HG03095 (cell line): ENCODE data around the gene POU6F1.

ENCODE experiments used
- ATAC-seq: cut with Tn5 transposase; IDR thresholded peaks from one replicate; pipeline ENCODE4 v1.9.1; 2021; ENCODE audit warnings: moderate library complexity; ENCODE audit not compliant: unreplicated experiment

Gene POU6F1

DNA sequence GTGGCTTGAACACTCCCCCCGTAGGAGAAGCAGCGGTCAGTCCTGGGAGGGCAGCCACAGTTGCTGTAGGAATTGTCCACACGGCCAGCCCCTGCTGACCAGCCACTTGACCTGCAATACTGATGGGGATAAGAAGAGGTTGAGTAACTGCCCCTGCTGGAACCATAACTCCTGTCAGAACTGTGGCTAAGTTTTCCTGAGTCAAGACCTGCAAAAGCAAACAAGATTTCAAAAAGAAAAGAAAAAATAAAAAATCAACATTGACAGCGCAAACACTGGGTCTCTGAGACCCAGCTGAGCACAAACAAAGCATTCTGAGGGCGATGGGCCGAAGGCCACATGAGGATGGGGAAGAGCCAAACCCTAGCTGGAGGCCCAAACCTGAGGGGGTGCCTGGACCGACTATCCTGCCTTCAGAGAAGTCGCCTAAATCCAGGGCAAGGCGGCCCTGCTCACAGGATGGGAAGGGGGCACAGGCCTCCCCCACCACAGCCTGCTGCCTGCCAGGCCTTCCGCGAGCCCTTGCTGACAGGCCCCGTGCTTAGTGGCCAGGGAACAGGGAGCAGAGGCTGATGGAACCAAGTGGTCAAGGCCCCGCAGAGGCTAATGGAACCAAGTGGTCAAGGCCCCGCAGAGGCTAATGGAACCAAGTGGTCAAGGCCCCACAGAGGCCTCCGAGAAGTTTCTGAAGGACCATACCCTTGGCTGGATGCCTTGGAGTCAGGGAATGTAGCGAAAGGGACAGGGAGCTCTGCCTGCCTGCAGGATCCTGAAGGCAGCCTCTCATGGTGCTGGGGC, 19.1 kb downstream of the POU6F1 start:
- no peak for ATAC-seq

DNA sequence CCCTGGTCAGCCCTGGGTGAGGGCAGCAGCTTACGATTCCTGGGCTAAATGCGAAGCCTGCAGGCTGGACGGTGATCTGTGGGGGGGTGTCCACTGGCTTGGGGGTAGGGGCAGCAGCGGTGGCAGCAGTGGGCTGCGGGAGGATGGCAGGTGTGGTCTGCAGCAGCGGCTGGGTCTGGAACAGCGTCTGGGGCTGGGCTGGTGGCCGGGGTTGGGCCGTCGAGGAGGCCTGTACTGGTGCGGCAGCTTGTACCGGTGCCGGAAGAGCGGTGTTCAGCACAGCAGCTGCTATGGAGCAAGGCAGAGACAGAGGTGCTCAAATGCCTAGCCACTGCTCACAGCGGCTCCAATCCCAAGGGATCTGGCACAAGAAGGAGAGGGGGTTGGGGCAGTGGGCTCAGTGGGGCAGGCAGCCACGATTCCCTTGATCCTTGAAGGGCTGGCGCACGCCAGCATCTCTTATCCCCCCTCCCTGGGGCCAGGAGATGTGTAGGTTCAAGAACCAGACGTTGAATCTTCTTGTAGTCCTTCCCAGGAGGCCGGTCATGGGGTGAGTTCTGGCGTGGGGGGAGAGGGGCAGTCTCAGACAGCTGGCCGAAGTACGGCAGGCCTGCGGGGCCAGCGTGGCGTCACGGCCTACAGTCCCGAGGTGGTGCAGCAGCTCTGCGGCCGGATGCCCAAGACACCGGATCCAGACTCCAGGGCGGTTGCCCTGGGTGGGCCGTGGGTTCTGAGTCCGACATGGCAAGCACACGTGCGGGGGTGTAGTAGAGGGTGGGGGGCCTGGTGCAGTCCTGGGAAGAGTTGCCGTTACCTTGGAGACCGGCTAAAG, 19.9 kb downstream of the POU6F1 start:
- ATAC-seq: no peak

DNA sequence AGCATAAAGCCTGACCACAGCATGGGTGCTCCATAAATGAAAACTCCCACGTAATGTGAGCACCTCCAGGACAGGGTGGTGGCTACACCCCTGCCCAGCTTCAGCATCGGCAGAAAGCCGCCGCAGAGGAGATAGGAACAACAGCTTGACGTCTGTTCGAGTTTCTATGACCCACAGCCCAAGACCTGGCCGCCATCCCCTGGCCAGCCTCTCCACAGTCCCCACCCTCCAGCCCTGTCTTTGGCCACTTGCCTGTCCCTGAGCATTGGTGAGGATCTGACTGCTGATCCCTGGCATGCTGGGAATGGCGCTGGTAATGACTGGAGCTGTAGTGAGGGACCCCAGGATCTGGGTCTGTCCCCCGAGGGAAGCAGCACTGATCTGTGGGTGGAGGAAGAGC, 21.3 kb downstream of the POU6F1 start:
- no peak for ATAC-seq

DNA sequence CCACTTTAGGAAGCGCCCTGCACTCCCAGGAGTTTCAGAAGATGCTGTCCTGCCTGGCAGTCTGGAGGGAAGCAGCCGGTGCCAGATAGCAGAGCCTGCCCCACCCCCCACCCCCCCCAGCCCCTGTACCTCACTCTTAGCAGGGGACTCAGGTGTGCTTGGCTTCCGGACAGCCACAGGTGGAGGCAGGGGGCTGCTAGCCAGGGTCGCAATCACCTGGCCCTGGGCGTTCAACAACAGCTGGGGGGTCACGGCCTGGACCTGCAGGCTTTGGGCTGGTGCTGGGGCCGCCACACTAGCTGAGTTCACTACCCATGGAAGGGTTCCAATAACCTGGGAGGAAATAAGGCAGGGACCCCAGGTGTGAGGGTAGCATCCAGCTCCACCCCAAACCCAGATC, 22.0 kb downstream of the POU6F1 start:
- ATAC-seq: no peak

DNA sequence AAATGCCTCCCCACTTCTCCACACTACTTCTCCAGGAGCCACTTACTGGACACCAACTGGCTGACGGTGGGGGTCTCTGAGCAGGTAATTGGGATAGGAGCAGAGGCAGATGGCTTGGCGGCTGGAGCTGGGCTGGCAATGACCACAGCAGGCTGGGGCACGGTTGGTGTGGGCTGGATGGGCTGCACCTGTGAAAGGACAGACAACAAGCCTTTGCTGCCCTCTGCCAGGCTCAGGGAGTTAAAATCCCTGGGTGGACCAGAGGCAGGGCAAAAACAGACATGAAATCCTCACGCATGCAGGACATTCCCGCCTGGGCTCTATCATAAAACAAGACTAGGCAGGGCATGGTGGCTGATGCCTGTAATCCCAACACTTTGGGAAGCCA, 25.6 kb downstream of the POU6F1 start:
- no peak for ATAC-seq

DNA sequence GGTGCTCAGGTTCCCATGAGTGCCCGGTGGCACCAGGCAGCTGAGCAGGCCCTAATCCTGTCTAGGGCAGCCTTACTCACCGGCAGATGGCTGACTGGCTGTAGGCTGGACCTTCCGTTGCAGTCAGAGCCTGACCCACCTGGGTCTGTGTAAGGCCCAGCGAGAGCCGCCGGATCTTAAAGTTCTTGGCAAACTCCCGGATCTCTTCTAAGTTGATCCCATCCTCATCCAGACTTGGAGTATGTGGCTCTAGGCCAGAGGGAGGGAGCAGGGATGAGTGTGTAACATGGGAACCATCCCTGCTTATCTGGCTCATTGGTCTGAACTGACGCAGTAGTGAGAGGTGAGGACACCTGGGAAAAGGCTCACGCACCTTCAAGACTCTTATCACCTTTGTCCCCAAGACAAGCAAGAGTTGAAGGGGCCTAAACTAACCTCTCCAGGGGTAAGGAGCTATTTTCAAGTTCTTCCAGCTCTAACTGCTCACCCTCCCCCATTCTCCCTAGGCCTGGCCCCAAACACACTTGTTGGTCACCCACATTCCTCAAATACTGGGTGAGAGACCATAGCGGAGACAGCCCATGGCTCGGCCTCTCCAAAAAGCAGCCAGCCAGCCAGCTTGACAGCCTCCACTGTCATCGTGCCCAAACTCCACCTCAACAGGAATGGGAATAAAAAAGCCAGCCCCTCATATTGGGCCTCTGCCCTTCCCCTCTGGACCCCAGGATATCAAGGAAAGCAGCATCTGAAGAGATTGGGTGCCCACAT, 26.2 kb downstream of the POU6F1 start:
- ATAC-seq: no peak

DNA sequence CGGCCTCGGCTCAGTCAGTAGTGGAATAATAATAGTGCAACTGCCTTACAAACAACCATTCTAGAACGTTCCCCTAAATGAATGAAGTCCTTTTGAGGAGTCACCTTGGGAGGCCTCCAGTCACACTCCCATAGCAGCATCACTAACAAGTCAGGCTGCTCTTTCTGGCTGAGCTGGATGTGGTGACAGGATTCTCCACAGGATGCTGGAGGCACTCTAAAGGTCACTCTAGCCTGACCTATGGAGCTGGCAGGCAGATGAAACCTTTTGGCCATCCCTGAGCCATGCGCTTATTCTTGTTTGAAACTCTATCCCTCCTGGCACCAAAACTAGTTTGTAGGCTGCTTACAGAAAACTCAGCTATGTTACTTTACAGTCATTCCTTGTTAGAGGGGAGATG, 27.0 kb downstream of the POU6F1 start:
- no peak for ATAC-seq

DNA sequence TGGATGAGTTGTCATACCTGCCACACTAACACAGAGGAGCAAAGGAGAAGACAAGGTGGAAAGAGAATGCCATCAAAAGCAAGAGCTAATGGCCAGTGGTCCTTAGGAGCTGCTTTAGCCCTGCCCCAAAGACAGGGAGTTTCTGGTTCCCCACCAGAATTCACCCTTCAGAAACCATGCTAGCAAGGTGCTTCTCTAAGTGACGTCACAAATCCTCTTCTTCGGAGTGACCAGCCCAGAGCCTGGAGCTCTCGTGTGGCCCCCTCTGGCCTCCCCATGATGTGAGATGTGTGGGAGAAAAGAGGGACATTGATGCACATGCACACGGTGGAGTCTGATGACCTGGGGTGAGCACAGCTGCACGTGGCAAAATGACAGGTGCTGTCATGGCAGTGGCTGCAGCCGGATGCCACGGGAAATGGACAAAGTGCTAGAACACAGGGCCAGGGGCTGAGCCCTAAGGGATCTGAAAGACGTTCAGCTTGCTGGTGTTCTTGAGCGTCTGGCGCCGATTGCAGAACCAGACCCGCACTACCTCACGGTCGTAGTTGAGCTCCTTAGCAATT, 28.0 kb downstream of the POU6F1 start:
- ATAC-seq: no peak

DNA sequence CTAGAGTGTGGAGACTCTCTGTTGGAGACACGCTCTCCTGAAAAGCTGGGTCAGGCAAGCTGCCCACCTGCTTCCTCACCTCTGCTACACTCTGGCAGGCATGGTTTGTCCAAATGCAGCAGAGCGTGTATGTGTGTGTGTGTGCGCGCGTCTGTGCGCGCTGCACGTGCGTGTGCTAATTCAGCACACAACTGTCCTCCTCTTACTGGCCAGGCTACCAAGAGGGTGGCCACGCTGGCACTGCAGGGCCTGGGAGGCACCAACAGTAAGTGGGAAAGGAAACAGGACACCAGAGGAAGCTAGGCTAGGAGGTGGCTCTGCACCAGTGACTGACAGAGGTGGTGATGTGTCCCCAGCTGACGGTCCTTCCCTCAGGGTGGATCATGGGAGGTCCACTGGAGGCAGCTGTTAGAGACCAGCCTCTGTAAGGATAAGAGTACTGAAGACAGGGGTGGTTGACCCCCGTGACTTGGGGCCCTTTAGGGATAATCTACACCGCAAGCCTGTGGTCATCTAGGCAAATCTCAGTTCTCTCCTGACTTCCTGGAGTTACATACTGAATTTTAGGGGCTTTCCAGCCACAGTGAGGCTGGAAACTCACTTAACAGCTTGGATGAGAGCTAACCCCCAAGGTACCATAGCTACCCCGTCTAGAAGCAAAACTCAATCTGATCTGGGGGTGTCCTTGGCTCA, 29.4 kb downstream of the POU6F1 start:
- peak; percentile 53 for ATAC-seq

DNA sequence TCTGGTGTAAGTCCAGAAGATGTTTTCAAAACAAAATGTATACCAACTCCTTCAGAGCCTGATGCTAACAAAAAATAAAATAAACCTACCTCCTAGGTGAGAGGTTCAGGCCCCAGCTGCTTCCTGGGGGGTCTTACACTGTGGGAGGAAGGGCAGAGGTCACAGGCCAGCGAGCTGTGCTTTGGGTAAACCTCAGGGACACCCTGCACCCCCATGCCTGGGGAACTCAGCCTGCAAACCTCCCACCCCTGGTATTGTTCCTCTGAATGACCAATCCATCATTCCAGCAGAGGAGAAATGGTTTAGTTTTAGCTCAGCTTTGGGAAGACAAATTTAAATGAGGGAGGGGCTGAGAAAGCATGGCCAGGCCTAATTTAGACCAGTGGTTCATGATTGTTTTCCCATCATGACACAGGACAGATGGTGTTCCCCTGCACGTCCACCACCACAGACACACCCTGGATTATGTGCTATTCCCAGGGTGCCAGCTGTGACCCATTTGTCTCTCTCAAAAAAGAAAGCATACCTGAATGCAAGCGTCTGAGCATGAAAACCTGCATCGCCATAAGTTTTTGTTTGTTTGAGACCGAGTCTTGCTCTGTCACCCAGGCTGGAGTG, 30.4 kb downstream of the POU6F1 start:
- ATAC-seq: no peak

DNA sequence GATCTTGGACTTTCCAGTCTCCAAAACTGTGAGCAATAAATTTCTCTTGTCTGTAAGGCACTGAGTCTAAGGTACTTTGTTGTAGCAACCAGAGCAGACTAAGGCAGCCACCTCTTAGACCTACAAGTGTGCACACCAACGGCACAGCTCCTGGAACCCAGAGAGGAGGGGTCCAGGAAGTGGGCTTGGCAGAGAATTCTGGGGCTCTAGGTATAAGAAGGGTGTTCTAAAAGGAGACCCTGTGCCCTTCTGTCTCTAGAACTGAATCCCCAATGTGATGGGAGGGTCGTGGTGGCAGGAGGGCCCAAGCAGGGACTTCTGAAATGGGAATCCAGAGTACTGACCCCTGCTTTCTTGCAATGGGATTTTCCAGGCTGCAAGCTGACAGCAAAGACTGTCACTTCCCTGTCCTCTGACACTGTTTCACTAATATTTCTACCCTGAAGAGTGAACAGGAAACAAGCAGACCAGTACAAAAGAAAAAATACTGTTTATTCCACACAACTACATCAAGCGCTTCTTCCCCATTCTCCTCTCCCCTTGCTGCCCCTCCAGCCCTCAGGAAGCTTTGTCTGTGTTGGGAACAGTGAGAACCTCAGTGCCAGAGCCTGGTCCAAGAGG, 31.3 kb downstream of the POU6F1 start:
- ATAC-seq: no peak

DNA sequence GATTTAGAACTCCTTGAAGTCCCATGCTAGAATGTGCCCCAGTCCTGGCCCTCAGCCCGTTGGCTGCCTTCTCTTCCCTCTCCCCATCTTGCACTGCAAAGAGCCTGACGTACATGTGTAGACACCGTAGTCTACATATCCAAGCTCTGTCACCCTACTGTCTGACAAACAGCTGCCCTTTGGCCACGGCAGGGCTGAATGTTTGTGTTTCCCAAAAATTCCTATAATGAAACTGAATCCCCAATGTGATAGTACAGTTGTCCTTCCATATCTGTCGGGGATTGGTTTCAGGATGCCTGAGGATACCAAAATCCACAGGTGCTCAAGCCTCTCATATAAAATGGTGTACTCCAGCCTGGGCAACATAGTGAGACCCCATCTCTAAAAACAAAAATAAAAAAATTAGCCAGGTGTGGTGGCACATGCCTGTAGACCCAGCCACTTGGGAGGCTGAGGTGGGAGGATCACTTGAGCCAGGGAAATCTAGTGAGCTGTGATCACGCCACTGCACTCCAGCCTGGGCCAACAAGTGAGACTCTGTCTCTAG, 32.6 kb downstream of the POU6F1 start:
- ATAC-seq: no peak

DNA sequence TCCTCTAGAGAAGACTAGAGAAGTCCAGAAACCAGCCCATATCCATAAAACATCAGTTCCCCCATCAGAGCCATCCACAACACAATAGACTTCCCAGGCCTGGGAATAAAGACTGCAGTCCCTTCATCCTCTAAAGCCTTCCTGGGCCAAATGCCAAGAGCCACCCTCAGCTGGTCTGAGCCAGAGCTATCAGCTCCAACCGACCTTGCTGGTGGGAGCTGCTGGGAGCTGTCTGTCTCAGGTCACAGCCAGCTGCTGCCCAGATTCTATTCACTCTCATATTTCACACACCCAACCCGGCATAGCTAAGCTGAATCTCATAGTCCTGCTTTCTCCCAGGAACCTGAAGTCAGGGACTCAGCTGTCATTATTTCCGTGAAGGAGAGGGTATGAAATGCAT, 34.0 kb downstream of the POU6F1 start:
- ATAC-seq: no peak

DNA sequence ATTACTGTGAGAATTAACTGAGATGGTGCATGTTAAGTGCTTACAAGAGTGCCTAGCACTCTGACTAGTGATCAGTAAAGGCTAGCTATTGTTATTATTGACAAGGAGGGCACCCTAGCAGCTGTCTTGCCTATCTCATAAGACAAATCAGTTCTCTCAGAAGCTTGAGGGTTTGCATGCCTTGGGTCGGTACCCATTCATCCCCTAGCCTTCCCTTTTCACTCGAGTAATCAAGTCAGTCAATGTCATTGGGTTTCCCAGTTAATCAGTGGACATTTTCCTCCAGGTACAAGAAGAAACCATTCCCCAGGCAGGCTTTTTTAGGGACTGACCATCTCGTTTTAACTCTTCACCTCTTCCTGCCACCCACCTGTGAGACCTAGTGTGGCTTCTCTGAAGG, 34.5 kb downstream of the POU6F1 start:
- ATAC-seq: no peak

DNA sequence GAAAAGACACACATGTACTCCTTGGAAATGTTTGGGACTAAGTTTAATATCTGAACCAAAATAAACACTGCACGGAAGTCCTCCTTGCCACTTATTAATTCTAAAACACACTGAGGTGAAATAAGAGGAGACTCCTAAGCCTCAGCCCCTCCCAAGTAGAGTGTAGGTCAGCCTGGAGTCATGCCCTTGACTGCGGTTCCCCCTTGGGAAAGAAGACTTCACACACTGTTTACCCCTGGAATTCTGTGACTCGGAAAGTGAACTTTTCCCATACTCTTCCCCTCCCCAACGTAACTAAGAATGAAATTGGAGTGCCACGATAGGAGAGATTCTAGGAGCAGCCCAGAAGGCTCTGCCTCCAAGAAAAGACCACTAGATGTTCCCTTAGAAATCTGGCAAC, 36.3 kb downstream of the POU6F1 start:
- no peak for ATAC-seq

DNA sequence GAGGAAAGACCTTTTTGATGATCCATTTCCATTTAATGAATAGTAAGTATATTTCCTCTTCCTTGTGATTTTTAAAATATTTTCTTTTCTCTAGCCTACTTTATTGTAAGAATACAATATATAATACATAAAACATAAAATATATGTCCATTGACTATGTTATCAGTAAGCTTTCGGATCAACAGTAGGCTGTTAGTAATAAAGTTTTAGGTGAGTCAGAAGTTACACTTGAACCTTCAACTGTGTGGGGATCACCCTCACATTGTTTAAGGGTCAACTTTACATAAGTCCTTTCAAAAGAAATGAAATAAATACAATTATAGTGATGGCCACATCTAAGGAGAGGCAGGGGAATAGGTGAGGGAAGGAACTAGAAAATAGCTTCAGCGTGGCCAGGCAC, 40.0 kb downstream of the POU6F1 start:
- no peak for ATAC-seq

DNA sequence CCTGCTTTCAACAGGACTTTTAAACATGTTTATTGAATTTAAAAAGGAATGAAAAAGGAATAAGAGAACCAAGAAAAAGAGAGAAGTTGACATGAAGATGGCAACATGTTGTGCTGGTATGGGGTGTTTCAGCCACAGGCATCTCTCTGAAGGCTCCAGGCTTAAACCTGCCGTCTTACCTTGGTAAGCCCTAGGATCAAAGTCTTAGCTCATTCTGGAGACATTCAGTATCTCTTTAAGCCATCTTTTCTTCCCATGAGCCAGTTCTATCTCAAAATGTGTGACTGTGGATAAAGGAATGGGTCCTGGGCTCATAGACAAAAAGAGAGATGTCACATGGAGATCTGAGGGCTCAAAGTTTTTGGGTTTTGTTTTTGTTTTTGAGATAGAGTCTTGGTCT, 43.4 kb downstream of the POU6F1 start:
- ATAC-seq: no peak

DNA sequence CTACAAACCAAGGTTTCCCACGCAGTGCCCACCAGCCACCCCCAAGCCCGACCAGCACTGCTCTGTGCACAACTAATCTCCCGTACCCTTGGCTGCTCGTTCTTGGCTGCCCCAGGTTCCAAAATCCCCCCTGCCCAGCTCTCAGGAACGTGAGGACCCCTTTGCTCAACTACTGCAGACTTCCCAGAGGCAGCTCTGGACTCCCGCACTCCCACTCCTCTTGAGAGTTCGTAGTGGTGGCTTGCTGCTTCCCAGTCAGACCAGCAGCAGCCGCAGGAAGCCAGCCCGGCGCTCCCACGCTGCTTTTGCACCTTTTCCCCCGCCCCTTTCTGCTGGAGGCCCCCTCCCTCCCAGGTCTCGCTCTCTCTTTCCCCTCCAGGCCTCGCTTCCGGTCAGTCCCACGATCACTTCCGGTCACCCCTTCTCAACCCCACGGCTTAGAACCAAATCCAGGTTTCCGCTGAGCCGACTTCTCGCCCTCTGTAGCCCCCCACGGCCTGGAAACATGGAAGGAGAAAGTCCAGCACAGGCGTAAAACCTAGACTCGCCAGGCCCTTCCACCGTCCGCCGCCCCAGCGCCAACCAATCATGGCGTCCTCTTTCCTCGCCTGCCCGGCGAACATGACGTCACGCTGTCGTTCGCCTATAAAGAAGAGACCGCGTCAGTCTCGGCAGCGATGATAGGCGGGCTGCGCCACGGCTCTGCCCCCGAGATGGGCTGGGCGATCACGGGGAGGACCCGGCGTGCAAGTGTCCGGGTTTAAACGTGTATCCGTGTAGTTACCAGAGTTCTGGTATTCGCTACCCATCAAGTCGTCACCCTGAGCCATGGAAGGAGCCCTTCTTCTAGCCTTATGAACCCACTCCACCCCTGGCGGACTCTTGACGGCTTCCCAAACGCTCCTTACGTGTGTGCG, 45.1 kb downstream of the POU6F1 start, which contains the start of gene TFCP2:
Gene TFCP2 (minus strand): TSS at position 621 of the 917 bp plus-strand sequence. CDS start 713 bp downstream, outside the sequence.
- ATAC-seq: peak; percentile 92
